Measurements from ENCODE around the gene HK1.

Gene HK1

DNA sequence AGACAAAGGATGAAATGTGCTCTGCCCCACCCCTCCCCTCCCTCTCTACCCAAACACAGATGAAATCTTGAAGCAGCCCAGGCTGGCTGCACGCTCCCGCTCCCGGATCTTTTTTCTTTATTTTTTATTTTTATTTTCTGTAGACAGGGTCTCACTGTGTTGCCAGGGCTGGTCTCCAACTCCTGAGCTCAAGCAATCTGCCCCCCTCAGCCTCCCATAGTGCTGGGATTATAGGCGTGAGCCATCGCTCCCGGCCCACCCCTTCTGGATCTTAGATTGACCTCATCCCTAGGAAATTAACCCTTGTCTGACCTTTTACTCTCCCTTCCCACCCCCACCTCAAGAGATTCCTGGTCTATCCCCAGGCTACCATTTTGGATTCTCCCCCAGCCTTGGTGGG lies 124.1 kb downstream of the HK1 start:
- no peaks in the 10 kb centered on the region for H3K9me3 Mint-ChIP-seq

DNA sequence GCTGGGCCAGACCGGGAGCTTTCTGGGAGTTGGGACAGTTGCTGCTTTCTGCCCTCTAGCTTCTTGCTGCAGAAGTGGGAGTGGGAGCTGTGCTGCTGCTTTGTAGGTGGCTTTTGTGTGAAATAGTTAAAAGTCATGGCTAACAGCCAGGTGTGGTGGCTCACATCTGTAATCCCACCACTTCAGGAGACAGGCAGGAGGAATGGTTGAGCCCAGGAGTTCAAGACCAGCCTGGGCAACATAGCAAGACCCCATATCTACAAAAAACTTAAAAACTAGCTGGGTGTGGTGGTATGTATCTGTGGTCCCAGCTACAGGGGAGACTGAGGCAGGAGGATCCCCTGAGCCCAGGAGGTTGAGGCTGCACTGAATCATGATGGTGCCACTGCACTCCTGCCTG lies 124.8 kb downstream of the HK1 start:
- DNase-seq (ENCODE audit: low spot score in 2 of 2), result no peak
- Mint-ChIP-seq H3K4me3 (no peak overlapping the region), H3K4me1 (peaks cover 8% of the 10 kb centered on the region), H3K36me3 (peaks cover 29% of the 10 kb centered on the region), H3K27ac (no peak overlapping the region), H3K27me3 (no peaks in the 10 kb centered on the region), H3K9me3 (no peaks in the 10 kb centered on the region)
- no peak for ATAC-seq (ENCODE audit: low read depth)

More for the DNA sequence above, 124.1 kb downstream of the HK1 start:
- H3K36me3 Mint-ChIP-seq, result peaks cover 29% of the 10 kb centered on the region
- H3K4me3 Mint-ChIP-seq, result no peak overlapping the region
- no peaks in the 10 kb centered on the region for H3K27me3 Mint-ChIP-seq
- peaks cover 3% of the 10 kb centered on the region for H3K4me1 Mint-ChIP-seq
- no peak for ATAC-seq (ENCODE audit: low read depth)
- DNase-seq (ENCODE audit: low spot score in 2 of 2), result no peak
- no peak overlapping the region for H3K27ac Mint-ChIP-seq

DNA sequence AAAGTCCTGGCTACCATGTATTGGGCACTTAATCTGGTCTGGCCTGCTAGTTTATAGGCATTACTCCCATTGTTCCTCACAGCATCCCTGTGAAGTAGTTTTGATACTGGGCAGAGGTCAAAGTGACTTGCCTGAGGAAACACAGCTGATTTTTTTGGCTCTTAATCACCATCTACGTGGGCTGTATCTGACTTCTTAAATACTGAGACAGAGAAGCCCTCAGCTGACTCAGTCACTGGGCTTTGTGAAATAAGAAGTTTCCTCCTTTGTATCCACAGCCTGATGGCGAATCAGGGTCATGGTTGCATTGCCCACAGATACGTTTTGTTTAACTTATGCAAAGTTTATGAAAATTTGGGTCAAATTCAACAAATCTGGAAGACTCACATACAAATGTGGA lies 125.2 kb downstream of the HK1 start:
- Mint-ChIP-seq H3K27me3 (no peaks in the 10 kb centered on the region), H3K4me3 (no peak overlapping the region), H3K36me3 (peaks cover 27% of the 10 kb centered on the region), H3K9me3 (no peaks in the 10 kb centered on the region), H3K4me1 (peaks cover 8% of the 10 kb centered on the region), H3K27ac (no peak overlapping the region)
- no peak for ATAC-seq (ENCODE audit: low read depth)
- no peak for DNase-seq (ENCODE audit: low spot score in 2 of 2)

DNA sequence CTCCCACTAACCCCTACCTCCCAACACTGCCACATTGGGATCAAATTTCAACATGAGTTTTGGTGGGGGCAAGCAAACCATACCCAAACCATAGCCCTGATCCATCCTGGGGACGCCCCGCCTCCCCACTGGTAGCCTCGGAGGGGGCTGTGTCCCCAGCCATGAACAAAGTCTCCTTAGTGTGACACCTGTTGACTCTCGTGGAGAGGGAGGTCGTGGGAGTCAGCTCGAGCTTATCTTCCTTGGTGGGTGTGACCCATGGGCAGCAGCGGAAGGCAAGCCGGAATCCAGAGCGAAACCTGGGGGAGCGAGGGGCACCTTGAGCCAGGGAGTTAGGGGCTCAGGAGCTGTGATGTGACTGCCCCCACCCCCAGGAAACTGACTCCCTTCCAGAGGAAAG lies 126.5 kb downstream of the HK1 start:
- DNase-seq (ENCODE audit: low spot score in 2 of 2) (no peak), ATAC-seq (ENCODE audit: low read depth) (no peak)
- H3K4me3 Mint-ChIP-seq, result no peak overlapping the region
- no peak overlapping the region for H3K27ac Mint-ChIP-seq
- H3K36me3 Mint-ChIP-seq, result peaks cover 20% of the 10 kb centered on the region
- no peaks in the 10 kb centered on the region for H3K9me3 Mint-ChIP-seq
- no peaks in the 10 kb centered on the region for H3K27me3 Mint-ChIP-seq
- H3K4me1 Mint-ChIP-seq, result peaks cover 11% of the 10 kb centered on the region

DNA sequence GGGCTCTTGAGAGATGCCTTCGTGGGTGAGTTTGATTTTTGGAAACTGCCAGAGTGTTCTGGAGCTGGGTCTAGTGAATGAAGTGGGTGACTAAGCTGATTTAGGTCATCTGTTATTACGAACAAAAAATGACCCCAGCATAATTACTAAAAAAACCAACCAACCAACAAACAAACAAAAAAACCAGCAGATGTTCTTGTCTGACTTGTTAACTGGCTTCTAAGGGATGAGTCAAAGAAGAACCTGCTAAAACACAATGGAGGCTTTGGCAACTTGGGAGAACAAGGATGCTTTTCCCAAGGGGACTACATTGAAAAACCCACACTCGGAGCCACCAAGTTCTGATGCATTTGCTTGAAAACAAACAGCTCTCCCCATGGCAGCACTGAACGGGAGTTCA lies 126.9 kb downstream of the HK1 start:
- ATAC-seq (ENCODE audit: low read depth) (no peak), DNase-seq (ENCODE audit: low spot score in 2 of 2) (no peak)
- no peaks in the 10 kb centered on the region for H3K27me3 Mint-ChIP-seq
- H3K36me3 Mint-ChIP-seq, result peaks cover 18% of the 10 kb centered on the region
- peak overlapping the region; percentile 14 for H3K27ac Mint-ChIP-seq
- peaks cover 13% of the 10 kb centered on the region for H3K4me1 Mint-ChIP-seq
- H3K4me3 Mint-ChIP-seq, result no peak overlapping the region
- no peaks in the 10 kb centered on the region for H3K9me3 Mint-ChIP-seq

DNA sequence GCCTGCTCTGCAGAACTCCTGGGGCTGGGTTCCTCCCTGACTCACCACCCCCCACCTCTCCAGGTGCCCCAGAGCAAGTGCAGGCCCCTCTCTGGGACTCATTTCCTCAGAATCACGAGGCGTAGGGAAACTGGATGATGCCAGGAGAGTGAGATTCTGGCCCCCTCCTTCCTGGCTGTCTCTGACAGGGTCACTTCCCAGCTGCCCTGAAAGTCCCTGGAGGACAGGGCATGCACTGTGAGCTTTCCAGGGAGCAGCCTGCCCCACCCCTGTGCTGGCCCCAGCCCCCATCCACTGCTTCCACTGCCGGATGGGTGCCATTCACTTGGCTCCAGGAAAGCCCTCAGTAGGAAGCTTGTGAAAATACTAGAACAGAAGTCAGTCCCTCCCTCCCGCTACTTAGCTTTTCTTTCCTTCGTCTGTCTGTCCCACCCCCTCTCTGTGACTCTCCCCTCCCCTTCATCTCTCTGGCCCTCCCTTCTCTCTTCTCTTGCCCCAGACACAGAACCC lies 128.1 kb downstream of the HK1 start:
- no peak for DNase-seq (ENCODE audit: low spot score in 2 of 2)
- Mint-ChIP-seq H3K4me3 (no peak overlapping the region), H3K9me3 (no peaks in the 10 kb centered on the region), H3K27ac (no peak overlapping the region), H3K27me3 (no peaks in the 10 kb centered on the region), H3K4me1 (peaks cover 17% of the 10 kb centered on the region), H3K36me3 (peaks cover 12% of the 10 kb centered on the region)
- no peak for ATAC-seq (ENCODE audit: low read depth)

DNA sequence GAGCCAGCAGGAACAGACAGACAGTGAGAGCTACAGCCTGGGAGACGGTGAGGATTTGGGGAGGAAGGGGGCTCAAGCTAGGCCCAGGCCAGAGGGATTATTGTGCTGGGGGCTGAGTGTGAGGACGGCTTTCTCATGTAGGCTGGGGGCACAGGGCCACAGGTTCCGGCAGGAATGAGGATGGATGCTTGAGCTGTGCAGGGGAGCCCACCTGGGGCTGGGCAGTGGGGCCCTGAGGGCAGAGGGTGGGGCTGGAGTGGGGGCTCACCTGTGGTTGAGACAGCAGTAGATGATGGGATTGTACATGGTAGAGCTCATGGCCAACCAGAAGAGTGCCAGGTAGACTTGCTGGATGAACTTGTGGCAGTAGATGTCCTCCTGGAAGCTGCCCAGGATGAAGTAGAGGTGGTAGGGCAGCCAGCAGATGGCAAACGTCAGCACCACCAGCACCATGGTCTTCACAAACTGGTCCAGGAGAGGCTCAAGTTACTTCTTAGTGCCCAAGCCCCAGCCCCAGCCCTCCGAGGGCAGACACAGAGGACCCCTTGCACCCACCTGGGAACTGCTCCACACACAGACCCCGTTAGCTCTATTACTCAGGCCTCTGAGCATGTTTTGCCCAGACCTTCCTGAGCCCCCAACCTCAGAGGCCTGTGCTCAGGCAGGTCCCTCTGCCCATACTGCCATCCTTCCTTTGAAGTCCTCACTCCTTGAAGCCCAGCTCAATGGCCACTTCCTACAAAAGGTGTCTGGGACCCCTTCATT lies 128.7 kb downstream of the HK1 start:
- Mint-ChIP-seq H3K4me1 (peaks cover 17% of the 10 kb centered on the region), H3K4me3 (no peak overlapping the region), H3K27ac (no peak overlapping the region), H3K9me3 (no peaks in the 10 kb centered on the region), H3K36me3 (peaks cover 7% of the 10 kb centered on the region), H3K27me3 (no peaks in the 10 kb centered on the region)
- ATAC-seq (ENCODE audit: low read depth), result no peak
- DNase-seq (ENCODE audit: low spot score in 2 of 2), result no peak

DNA sequence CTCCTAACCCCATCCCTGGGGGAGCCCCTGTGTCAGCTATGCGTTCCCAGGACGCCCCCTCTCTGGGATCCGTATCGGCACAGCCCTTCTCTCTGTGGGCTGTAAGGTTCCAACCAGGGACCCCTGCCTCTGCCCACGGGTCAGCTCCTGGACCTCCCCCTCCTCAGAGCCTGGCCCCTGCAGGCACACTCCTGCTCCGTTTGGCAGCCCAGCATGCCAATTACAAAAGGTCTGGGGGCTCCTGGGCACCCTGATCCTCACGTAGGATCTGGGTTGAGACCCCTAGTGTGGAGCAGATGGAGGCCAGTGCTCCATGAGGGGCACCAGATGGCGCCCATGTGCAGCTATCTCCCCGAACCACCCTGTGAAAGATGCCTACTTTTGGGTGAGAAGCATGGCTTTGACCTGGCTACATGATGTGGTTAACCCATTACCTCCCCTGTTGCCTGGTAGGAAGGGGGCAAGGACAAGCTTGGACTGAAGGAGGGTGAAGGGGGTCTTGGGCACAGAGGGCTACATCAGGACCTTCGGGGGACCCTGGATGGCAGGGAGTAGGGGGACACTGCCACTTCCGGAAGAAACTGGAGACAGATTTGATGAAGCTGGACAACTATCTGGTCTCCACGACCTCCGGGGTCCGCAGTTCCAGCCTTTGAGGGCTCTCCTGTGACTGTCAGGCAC lies 129.5 kb downstream of the HK1 start:
- peaks cover 17% of the 10 kb centered on the region for H3K4me1 Mint-ChIP-seq
- H3K9me3 Mint-ChIP-seq, result no peaks in the 10 kb centered on the region
- ATAC-seq (ENCODE audit: low read depth) (no peak), DNase-seq (ENCODE audit: low spot score in 2 of 2) (peak in 1 of 2 donors; percentile 16)
- peak overlapping the region; percentile 95 for H3K27ac Mint-ChIP-seq
- peaks cover 4% of the 10 kb centered on the region for H3K36me3 Mint-ChIP-seq
- no peaks in the 10 kb centered on the region for H3K27me3 Mint-ChIP-seq
- H3K4me3 Mint-ChIP-seq, result peak overlapping the region; percentile 52

DNA sequence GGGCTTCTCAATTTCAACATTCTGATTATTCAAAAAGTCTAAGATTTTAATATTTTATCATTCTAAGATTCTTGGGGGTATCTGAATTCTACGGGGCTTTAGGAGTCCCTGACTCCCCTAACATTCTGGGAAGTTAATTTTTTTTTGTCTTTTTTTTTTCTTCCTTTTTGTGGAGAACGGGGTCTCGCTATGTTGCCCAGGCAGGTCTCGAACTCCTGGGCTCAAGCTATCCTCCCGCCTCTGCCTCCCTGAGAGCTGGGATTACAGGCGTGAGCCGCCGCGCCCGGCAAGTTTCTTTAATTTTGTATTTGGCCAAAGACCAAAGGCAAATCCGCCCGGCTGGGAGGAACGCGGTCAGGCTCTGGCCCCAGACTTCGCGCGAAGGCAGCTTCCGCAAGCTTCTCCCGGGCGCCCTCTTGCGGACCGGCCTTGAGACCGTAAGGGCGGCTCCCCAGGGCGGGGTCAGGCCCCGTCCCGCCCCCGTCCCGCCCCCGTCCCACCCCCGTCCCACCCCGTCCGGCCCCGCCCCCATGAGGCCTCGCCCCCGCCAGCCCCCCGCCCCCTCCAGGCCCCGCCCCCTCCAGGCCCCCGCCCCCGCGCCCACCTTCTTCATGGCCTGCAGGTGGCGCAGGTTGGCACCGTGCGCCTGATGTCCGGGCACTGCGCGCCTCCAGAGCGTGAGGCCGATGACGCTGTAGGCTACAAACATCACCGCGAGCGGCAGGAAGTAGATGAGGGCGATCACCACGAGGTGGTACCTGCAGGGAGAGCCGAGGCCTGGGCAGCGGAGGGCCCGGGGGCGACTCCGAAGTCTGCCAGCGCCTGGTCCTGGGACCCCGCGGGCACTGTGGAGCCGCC lies 130.3 kb downstream of the HK1 start:
- Mint-ChIP-seq H3K27ac (peak overlapping the region; percentile 95), H3K9me3 (no peaks in the 10 kb centered on the region), H3K27me3 (no peaks in the 10 kb centered on the region), H3K4me3 (peak overlapping the region; percentile 80), H3K36me3 (peaks cover 3% of the 10 kb centered on the region), H3K4me1 (peaks cover 19% of the 10 kb centered on the region)
- DNase-seq (ENCODE audit: low spot score in 2 of 2) (peak; percentile 84 to 85), ATAC-seq (ENCODE audit: low read depth) (peak; percentile 80)

DNA sequence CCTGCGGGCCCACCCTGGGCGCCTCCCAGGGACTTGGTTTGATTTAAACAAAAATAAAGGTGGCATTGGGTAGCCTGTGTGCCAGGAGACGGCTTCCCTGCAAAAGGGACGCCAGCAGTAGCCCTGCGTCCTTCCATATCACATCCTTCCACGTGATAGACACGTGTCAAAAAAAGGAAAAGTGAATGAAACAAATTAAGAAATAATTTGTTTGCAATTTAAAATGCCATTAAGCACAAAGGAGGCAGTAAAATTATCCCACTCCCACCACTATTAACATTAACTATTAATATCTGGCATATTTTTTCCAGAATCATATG lies 130.8 kb downstream of the HK1 start:
- no peak for ATAC-seq (ENCODE audit: low read depth)
- peaks cover 3% of the 10 kb centered on the region for H3K36me3 Mint-ChIP-seq
- no peaks in the 10 kb centered on the region for H3K27me3 Mint-ChIP-seq
- no peak overlapping the region for H3K4me3 Mint-ChIP-seq
- peak overlapping the region; percentile 95 for H3K27ac Mint-ChIP-seq
- H3K9me3 Mint-ChIP-seq, result no peaks in the 10 kb centered on the region
- H3K4me1 Mint-ChIP-seq, result peaks cover 19% of the 10 kb centered on the region
- no peak for DNase-seq (ENCODE audit: low spot score in 2 of 2)

DNA sequence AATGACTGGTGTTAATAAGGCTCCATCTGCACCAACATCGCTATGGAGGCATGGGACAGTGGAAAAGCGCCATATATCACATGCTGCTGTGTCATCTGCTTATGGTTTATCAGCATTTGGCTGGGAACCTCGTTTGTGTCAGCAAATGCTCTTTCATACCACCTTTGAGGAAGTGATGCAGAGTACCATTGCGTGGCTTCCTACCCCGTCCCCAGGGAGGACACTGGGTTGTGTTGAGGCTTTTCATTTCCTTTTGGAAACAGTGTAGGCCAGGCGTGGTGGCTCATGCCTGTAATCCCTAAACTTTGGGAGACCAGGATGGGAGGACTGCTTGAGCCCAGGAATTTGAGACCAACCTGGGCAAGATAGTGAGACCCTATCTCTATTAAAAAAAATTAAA lies 131.7 kb downstream of the HK1 start:
- H3K9me3 Mint-ChIP-seq, result no peaks in the 10 kb centered on the region
- H3K36me3 Mint-ChIP-seq, result no peaks in the 10 kb centered on the region
- peak overlapping the region; percentile 95 for H3K27ac Mint-ChIP-seq
- peaks cover 19% of the 10 kb centered on the region for H3K4me1 Mint-ChIP-seq
- peaks cover 2% of the 10 kb centered on the region for H3K27me3 Mint-ChIP-seq
- ATAC-seq (ENCODE audit: low read depth), result peak; percentile 75
- peak; percentile 57 to 76 for DNase-seq (ENCODE audit: low spot score in 2 of 2)
- peak overlapping the region; percentile 41 for H3K4me3 Mint-ChIP-seq

DNA sequence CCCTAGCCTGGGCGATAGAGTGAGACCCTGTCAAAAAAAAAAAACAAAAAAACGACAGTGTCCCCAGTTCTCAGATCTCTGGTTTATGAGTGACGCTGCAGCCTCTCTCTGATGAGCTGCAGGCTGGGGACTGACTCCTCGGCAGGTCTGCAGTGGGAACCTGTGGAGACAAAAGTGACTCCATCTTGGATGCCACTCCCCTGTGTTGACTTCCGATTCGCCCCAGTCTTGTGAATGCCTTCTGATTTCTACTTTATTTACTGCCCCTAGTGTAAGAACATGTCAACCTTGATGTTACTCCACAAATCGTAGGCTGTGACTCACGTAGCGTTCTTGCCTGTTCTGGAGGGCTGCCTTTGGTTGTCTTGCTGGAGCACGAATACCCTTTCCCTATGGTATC lies 132.2 kb downstream of the HK1 start:
- H3K27ac Mint-ChIP-seq, result peak overlapping the region; percentile 25
- peaks cover 19% of the 10 kb centered on the region for H3K4me1 Mint-ChIP-seq
- H3K27me3 Mint-ChIP-seq, result peaks cover 2% of the 10 kb centered on the region
- ATAC-seq (ENCODE audit: low read depth) (no peak), DNase-seq (ENCODE audit: low spot score in 2 of 2) (no peak)
- no peaks in the 10 kb centered on the region for H3K36me3 Mint-ChIP-seq
- H3K4me3 Mint-ChIP-seq, result no peak overlapping the region
- H3K9me3 Mint-ChIP-seq, result no peaks in the 10 kb centered on the region

DNA sequence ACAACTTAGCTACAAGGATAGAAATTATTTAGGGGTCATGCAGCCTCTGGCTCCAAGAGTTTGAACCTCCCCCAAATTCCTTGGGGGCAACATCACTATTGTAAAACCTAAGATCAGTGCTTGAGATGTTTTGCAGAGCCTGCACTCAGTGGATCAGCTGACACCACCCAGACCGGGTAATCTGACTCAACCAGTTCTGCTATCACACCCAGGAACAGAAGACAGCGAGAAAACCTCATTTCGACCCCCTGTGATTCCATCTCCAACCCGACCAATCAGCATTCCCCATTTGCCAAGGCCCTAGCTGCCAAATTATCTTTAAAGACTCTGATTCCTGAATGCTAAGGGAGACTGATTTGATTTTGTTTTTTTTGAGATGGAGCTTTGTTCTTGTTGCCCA lies 133.2 kb downstream of the HK1 start:
- ATAC-seq (ENCODE audit: low read depth), result no peak
- H3K36me3 Mint-ChIP-seq, result no peaks in the 10 kb centered on the region
- no peak overlapping the region for H3K27ac Mint-ChIP-seq
- H3K4me3 Mint-ChIP-seq, result no peak overlapping the region
- H3K9me3 Mint-ChIP-seq, result no peaks in the 10 kb centered on the region
- DNase-seq (ENCODE audit: low spot score in 2 of 2), result no peak
- H3K4me1 Mint-ChIP-seq, result peaks cover 19% of the 10 kb centered on the region
- peaks cover 2% of the 10 kb centered on the region for H3K27me3 Mint-ChIP-seq

DNA sequence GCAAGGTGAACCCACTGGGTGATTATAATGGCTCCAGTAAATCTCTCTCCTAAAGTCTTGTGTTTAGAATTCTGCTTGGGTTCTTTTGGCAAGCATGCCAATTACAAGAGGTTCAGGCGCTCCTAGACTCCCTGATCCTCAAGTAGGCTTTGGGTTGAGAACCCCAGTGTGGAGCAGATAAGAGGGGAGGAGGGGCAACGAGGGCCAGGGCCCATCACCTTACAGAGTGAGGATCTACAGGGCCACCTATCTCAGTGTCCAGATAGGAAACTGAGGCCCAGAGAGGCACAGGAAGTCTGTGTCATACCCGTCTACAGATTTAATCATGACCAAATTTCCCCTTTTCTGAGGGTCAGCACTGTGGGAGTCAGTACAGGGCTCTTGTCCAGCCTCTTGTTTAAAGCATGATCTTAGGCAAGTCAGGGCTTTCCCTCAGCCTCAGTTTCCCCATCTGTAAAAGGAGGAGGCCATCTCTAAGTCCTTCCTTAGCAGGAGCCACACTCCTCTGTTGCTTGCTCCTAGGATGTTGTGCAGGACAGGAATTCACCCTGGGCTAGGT lies 134.0 kb downstream of the HK1 start:
- Mint-ChIP-seq H3K36me3 (no peaks in the 10 kb centered on the region), H3K9me3 (no peaks in the 10 kb centered on the region), H3K27ac (no peak overlapping the region), H3K27me3 (peaks cover 2% of the 10 kb centered on the region), H3K4me3 (no peak overlapping the region), H3K4me1 (peaks cover 16% of the 10 kb centered on the region)
- DNase-seq (ENCODE audit: low spot score in 2 of 2), result no peak
- ATAC-seq (ENCODE audit: low read depth), result no peak

Measured in memory B cell (primary cell).